GM19099 (cell line): ENCODE results near the gene B4GALNT4.

Experiments used
- POLR2A ChIP-seq: IDR thresholded peaks from 3 replicates; pipeline ENCODE4 v1.6.1; 2011; ENCODE audit warnings: low read depth; ENCODE audit not compliant: insufficient read length; ENCODE audit errors: extremely low read depth

B4GALNT4 gene

GRCh38 chr11:392102-392777 lies 22.9 kb downstream of the B4GALNT4 start:
- no peak for TF ChIP-seq POLR2A

DNA sequence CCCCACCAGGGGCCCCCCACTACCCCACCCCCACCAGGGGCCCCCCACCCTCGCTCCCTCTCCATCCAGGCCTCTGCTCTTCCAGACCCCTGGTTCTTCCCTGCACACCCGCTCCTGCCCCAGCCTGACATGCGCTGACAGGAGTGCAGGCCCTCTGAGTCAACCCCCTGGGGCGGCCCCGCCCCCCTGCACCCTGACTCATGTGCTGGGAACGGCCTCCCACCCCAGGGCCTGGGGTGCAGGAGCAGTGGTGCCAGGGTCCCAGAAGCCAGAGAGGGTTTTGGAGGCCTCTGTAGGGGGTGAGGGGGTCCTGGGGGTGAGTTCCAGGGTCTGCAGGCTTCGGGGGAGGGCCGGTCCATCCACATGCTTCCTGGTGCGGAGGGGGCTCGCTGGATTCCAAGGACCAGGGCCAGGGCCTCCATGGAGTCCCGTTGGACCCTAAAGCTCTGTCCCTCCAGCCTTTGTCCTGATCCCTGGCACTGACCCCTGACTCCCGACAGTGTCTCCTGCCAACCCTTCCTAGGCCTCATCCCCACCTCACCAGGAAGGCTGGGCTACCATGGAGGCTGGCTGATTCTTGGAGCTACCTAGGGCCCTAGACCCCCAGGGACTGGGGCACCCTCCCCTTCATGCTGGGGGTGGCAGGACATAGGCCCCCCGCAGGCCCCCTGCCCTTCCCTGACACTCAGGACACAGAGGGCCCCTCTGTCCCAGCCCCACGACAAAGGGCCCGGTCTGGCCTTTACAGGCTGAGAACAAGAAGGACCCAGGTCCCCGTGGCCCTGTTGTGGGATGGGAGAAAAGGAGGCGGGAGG lies 24.1 kb downstream of the B4GALNT4 start:
- no peak for TF ChIP-seq POLR2A

DNA sequence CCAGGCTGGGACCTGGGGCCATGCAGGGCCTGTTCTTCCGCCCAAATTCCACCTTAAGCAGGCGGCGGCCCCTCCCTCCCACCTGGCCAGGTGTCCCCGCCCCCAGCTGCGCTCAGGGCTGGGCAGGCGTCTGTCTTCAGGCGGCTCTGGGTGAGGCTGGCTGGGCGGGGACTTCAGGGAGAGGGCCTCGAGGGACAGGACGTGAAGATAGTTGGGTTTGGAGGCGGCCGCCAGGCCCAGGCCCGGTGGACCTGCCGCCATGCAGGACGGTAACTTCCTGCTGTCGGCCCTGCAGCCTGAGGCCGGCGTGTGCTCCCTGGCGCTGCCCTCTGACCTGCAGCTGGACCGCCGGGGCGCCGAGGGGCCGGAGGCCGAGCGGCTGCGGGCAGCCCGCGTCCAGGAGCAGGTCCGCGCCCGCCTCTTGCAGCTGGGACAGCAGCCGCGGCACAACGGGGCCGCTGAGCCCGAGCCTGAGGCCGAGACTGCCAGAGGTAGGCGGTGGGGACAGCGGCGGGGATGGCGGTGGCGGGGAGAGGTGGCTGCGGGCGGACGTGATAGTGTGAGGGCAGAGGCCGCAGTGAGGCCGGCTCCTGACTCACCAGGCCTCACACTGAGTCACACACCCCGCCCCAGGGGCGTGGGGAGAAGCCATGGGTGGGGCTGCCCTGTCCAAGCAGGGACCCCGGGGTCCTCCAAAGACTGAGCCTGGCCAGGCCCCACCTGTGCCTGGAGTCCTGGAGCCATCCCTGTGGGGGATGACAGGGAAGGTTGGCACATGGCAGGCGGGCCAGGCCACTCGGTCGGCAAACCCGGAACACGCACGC lies 24.9 kb downstream of the B4GALNT4 start, which contains the start of gene PKP3:
Gene PKP3 (plus strand): TSS at position 176 of the 824 bp plus-strand sequence. CDS start 84 bp downstream, at position 260.
- TF ChIP-seq POLR2A, result no peak

DNA sequence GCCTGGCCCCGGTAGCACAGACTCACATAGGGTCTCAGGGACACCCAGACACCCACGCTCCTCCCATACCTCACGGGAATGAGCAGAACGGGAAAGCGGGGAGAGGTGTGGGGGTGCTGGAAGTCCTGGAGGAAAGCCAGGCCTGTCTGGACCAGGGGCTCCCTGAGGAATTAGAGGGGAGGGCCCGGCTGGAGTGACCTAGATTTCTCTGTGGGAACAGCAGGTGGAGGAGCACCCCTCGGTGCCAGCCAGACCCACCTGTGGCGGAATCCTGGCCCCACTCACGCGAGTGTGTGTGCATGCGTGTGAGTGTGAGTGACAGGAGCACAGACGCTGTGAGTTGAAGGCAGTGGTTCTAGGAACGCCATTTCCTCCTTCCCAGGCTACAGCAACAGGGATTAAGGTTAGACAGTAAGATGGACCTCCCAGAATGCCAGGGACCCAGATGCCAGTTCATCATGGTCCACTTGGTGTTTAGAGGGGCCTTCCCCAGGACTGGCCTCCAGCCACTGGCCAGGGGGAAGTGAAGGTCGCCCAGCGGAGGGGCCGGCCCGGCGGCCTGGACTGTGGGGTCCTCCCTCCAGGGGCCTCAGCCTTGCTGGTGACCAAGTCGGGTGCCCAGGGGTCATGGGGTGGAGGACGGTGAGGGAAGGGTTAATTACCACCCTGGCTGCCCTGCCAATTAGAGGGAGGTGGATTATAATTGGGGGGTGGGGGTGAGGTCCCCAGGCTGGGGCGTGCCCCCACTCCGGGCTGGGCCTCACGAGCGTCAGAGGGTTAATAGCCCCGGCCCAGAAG lies 25.8 kb downstream of the B4GALNT4 start:
- TF ChIP-seq POLR2A, result no peak

- no peak for TF ChIP-seq POLR2A
Measured at GRCh38 chr11:395866-396265, 26.6 kb downstream of the B4GALNT4 start.

DNA sequence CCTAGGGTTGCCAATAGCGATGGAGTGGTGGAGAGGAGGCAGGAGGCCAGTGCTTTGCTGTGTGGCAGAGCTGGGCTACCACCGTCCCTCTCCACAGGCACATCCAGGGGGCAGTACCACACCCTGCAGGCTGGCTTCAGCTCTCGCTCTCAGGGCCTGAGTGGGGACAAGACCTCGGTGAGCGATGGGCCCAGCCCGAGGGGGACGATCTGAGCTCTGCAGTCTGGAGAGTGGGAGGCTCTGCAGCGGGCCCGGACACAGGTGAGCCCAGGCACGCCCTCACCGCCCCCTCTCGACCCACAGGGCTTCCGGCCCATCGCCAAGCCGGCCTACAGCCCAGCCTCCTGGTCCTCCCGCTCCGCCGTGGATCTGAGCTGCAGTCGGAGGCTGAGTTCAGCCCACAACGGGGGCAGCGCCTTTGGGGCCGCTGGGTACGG lies 27.2 kb downstream of the B4GALNT4 start:
- no peak for TF ChIP-seq POLR2A

DNA sequence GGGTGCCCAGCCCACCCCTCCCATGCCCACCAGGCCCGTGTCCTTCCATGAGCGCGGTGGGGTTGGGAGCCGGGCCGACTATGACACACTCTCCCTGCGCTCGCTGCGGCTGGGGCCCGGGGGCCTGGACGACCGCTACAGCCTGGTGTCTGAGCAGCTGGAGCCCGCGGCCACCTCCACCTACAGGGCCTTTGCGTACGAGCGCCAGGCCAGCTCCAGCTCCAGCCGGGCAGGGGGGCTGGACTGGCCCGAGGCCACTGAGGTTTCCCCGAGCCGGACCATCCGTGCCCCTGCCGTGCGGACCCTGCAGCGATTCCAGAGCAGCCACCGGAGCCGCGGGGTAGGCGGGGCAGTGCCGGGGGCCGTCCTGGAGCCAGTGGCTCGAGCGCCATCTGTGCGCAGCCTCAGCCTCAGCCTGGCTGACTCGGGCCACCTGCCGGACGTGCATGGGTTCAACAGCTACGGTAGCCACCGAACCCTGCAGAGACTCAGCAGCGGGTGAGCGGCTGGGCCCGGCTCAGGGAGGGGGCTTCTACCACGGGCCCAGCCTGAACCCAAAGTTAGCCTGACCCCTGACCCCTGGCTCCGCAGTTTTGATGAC lies 27.7 kb downstream of the B4GALNT4 start:
- TF ChIP-seq POLR2A, result no peak

GRCh38 chr11:398826-399225 lies 29.5 kb downstream of the B4GALNT4 start:
- TF ChIP-seq POLR2A, result no peak

DNA sequence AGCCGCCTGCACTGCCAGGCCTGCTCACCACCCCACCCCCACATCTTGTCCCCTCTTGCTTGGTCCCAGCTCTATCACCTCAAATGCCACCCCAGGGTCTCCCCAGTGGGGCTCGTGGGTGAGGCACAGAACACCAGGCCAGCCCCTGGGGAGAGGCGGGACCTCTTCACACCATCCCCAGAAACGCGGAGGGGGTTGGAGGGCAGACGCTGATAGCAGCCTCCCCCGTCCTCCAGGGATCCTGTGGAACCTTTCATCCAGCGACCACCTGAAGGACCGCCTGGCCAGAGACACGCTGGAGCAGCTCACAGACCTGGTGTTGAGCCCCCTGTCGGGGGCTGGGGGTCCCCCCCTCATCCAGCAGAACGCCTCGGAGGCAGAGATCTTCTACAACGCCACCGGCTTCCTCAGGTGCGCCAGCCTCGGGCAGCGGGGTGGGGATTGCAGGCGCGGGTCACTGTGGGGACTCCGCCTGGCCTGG lies 30.5 kb downstream of the B4GALNT4 start:
- TF ChIP-seq POLR2A, result no peak

- TF ChIP-seq POLR2A, result no peak
Measured at GRCh38 chr11:400241-400689, 31.0 kb downstream of the B4GALNT4 start.

DNA sequence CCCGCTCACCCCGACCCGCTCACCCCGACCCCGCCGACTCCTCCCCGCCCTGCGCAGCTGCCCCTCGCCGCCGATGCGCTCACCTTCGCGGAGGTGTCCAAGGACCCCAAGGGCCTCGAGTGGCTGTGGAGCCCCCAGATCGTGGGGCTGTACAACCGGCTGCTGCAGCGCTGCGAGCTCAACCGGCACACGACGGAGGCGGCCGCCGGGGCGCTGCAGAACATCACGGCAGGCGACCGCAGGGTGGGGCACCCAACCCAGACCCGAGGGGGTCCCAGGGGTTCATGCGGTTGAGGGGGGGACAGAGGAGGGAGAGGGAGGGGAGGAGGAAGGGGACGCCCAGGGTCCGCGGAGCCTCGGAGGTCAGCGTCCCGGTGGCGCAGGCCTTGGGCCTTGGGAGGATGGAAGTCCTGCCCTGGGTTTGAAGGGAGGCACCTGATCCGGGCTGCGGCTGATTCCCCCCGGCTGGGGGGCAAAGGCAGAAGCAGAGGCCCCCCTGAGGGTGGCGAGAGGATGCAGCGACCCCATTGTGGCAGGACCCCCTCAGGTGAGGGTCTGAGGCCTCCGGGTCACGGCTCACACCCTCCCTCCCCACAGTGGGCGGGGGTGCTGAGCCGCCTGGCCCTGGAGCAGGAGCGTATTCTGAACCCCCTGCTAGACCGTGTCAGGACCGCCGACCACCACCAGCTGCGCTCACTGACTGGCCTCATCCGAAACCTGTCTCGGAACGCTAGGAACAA lies 33.9 kb downstream of the B4GALNT4 start:
- TF ChIP-seq POLR2A, result no peak

DNA sequence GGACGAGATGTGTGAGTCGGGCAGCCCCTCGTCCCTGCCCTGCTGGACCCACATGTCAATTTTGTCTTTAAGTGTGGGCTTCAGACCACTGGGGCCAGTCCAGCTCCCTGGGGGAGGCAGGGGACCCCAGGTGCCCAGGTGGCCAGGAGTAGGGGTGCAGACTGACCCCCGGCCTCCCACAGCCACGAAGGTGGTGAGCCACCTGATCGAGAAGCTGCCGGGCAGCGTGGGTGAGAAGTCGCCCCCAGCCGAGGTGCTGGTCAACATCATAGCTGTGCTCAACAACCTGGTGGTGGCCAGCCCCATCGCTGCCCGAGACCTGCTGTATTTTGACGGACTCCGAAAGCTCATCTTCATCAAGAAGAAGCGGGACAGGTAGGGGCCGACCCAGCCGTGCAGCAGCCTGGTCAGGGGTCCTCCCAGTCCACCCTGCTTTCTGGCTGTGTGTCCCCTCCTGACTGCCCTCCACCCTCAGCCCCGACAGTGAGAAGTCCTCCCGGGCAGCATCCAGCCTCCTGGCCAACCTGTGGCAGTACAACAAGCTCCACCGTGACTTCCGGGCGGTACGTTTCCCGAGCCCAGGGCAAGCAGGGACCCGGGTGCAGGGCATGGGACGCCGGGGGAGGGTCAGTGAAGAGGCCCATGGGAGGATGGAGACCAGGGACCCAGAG lies 34.6 kb downstream of the B4GALNT4 start:
- no peak for TF ChIP-seq POLR2A
